ENCODE data around the gene DENND5A.

- no peak for TF ChIP-seq POLR2A (IDR thresholded peaks at IDR 0.05; ENCODE audit: low read depth)
- TF ChIP-seq CTCF (IDR thresholded peaks at IDR 0.05) = no peak
- no peak for TF ChIP-seq POLR2AphosphoS5 (IDR thresholded peaks at IDR 0.05)
Measured at GRCh38 chr11:9133956-9134355, 131.2 kb downstream of the DENND5A start.

All from esophagus muscularis mucosa (tissue), 3 donors.